AML-193 (cell line): Measurements from ENCODE around the gene RASGEF1B.
A peak's percentile ranks its signal among the peaks of the same experiment; 100 is the strongest.

Experiments used
- DNase-seq, 2 experiments: peaks; one replicate each; lab custom pipeline; 2025; lab: John Stamatoyannopoulos, UW

Gene RASGEF1B

GRCh38 chr4:81471588-81472280 lies at the start of gene RASGEF1B:
Gene RASGEF1B (minus strand): TSS chr4:81471907. CDS start chr4:81459508, 12,399 bp downstream.
- peak; percentile 58 to 61 for DNase-seq

- no peak for DNase-seq
Measured at GRCh38 chr4:81519856-81520255, 48.1 kb upstream of the RASGEF1B start.

DNA sequence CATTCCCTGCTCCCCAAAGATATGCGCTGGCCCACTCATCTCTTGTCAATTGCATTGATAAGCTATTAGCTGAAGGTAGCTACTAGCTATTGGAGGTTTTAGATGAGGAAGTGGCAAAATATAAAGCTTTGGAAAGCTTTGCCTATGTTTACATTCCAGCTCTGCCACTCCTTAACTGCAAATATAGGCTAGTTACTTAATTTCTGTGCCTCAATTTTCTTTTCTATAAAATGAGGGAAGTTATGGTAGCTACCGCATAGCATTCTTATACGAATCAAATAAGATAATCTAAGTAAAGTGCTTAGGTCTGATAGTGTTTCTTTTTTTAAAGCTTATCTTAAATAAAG lies 47.7 kb upstream of the RASGEF1B start:
- no peak for DNase-seq

DNA sequence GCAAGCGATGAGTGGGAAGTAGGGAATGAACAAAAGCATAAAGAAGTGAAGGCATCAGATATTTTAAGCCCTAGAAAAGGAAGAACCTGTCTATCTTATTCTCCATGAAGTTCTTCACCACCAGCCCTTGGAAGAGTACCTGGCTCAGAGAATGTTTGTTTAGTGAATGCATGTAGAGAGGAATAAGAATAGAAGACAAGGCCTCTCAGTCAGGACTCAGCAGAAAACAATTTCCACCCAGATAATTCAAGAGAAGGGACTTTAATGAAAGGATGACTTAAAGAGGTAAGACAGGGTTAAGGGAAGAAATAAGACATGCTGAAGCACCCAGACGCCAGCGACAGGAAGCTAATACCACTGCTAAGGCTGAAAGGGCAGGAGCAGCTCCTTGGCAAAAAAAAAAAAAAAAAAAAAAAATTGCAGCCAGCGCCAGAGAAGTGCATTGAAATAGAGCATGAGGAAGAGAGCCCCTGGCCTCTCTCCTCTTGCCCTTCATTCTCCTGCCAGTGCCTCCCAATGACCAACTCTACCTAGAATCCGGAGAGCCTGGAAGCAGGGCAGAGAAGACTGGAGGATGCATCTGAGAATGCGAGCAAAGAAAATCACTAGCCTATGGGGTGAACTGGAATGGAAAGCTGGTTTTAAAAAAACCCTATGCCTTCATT lies 47.2 kb upstream of the RASGEF1B start:
- DNase-seq, result no peak

GRCh38 chr4:81516241-81516640 lies 44.5 kb upstream of the RASGEF1B start:
- no peak for DNase-seq

DNA sequence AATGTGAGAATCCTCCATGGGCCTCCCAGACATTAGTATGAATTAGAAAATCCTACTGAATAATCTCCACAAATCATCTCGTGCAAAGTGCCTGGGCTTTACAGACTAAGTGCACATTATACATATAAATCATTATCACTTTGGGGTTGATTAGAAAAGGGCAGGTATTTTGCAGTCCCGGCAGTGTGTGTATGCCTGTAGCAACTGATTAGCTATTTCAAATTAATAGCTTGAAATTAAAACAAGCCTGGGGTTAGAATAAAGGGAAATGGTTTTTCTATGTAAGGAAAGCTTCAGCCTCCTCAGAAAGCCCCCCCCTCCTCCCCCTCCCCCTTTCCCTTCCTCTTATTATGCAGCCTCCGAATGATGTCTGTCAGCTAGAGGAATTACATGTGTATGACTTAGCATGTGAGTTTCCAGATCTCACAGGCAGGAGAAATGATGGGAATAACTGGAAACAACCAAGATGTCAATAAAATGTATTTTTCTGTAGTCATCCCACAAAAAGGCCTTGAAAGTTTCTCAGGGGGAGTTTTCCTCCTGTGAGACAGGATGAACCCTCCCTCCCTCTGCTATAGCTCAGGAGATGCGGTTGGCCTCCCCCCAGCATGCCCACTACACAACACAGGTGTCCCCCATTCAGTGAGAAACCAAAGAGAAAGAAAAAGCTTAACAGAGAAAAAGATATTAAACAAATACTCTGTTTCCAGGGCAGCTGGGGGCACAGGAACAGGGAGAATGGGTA lies 41.2 kb upstream of the RASGEF1B start:
- DNase-seq, result no peak

- no peak for DNase-seq
Measured at GRCh38 chr4:81512001-81512756, 40.5 kb upstream of the RASGEF1B start.

GRCh38 chr4:81510643-81511178 lies 39.0 kb upstream of the RASGEF1B start:
- no peak for DNase-seq

DNA sequence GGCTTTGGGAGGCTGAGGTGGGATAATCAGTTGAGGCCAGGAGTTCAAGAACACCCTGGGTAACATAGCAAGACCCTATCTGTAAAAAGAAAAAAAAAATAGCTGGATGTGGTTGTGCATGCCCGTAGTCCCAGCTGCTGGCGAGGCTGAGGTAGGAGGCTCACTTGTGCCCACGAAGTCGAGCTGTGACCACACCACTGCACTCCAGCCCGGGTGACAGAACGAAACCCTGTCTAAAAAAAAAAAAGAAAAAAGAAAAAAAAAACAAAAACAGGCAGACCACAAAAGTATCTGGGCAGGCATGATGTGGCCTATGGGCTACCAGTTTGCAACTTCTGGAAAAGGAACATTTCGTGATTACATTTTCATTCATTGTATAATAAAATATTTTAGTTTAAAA lies 38.1 kb upstream of the RASGEF1B start:
- DNase-seq, result no peak

- peak; percentile 68 to 85 for DNase-seq
Measured at GRCh38 chr4:81509191-81509590, 37.5 kb upstream of the RASGEF1B start.

- DNase-seq, result no peak
Measured at GRCh38 chr4:81508411-81509185, 36.9 kb upstream of the RASGEF1B start.

- DNase-seq, result no peak
Measured at GRCh38 chr4:81507530-81507929, 35.8 kb upstream of the RASGEF1B start.

DNA sequence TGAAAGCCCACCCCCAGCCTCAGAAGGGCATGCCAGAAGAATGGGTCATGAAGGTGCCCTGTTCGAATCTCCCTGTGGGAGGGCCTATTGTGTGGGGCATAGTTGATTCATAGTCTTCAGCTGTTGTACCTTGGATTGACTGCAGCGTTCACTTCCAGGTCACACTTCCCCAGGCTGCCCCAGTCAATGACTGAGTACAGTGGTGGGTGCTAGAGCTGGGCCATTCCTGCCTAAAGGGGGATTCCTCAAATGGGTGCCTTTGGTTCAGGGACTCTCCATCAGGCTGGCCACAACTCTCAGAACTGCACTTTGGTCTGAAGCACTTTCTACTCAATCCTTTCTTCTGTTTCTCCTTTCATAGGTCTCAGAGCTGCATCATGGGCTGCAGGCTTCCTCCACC lies 35.0 kb upstream of the RASGEF1B start:
- DNase-seq, result no peak

GRCh38 chr4:81505726-81506125 lies 34.0 kb upstream of the RASGEF1B start:
- DNase-seq, result peak in 1 of 2 experiments; percentile 10

GRCh38 chr4:81505004-81505598 lies 33.4 kb upstream of the RASGEF1B start:
- DNase-seq, result peak; percentile 26 to 35

DNA sequence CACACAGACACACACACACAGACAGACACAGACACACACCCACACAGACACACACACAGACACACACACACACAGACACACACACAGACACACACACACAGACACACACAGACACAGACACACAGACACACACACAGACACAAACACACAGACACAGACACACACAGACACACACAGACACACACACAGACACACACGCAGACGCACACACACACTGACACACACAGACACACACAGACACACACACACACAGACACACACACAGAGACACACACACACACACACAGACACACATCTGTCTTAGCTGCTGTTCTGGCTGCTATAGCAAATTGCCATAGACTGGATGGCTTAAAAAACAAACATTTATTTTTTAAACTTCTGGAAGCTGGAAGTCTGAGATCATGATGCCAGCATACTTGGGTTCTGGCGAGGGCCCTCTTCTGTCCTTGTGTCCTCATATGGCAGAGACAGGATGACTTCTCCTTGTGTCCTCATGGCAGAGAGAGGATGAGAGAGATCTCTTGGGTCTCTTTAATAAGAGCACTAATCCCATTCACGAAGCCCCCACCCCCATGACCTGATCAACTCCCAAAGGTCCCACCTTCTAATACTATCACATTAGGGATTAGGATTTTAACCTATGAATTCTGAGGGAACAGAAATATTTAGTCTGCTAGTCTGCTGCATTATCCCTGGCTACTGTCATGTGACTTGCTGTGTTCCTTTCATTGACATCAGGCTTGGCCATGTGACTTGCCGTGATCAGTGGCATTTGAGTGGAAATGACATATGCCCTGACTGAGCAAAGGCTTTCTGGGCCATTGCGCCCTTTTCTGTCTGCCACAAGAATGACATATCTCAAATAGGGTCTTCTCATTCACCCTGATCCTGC lies 32.7 kb upstream of the RASGEF1B start:
- no peak for DNase-seq

DNA sequence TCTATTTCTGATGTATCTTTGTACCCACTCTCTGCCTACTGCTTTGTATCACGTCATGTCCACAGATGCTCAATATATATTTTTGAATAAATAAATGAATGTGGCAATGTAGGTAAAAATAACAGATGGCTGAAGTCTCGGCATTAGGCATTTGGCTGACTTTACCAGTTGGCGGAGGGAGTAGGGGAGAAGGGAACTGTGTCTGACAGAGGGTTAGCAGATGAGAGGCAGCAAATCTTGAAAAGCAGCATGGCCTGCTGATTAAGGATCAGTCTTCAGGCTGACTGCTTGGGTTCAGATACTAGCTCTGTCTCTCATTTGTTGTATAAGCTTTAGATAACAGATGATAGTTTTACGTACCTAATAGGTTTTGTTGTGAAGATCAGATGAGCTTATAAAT lies 31.9 kb upstream of the RASGEF1B start:
- no peak for DNase-seq

DNA sequence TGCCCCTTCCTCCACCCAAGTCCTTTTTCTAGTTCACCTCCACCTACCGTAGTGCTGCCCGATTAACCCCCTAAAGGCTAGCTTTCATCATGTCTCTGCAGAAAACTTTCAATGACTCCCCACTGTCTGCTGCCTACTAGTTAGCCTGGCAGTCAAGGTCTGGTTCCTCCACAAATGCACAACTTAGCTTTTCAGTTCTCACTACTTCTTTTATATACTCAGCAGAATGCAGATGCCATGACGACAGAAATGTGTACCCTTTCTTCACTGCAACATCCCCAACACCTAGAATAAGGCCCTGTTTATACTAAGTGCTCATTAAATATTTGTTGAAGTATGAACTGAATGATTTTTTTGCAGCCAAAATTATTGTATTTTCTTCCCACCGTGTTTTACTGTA lies 30.9 kb upstream of the RASGEF1B start:
- DNase-seq, result no peak

DNA sequence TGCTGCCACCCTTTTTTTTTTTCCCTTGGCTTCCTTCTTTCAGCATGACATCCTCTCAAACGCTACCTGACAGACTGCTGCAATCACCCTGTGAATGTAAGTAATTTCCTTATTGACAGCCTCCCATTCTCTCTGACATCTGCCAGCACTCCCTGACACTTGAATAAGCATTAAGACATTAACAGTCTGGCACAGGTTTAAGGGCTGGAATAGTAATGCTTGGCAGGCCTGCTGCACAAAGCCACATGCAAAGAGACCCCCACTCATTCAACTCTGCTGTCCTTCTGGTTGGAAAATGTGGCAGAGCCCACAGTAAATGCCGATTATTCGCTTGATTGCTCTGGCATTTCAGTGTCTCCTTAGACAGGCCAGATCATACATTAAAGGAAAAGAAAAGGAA lies 28.1 kb upstream of the RASGEF1B start:
- DNase-seq, result no peak

- DNase-seq, result no peak
Measured at GRCh38 chr4:81498551-81499099, 26.9 kb upstream of the RASGEF1B start.
